ENCODE results near the gene HAPSTR1.

GRCh38 chr16:9082422-9082821, 9.0 kb upstream of the HAPSTR1 start:
- TF ChIP-seq CTCF (IDR thresholded peaks at IDR 0.05) (no peak), POLR2A (IDR thresholded peaks at IDR 0.05) (no peak)

Measured in heart left ventricle (tissue), 13 donors.